GM13977 (cell line): ENCODE data around the gene FDX2.
A peak's percentile ranks its signal among the peaks of the same experiment; 100 is the strongest.
"Not testable (repeated sequence)": the region's sequence is repeated elsewhere in the genome, so short reads cannot be mapped to it uniquely, and the experiment has no call there.

Source experiments
- DNase-seq: peaks from one replicate; pipeline ENCODE4 v3.0.0; 2012; ENCODE audit warnings: low spot score
- in situ Hi-C: fragments of 300-500 bp; cut with MboI; formaldehyde crosslinking; loops from one replicate; pipeline ENCODE4 v1.12.0; 2022; ENCODE audit warnings: low sequenced_read_pairs, low pct_unique_long_range_greater_than_20kb, mixed read lengths, inconsistent platforms; ENCODE audit not compliant: unreplicated experiment
- TF ChIP-seq, protein P1 (sequence below): IDR thresholded peaks from 2 replicates; pipeline ENCODE4 v1.5.1; 2012; ENCODE audit warnings: mild to moderate bottlenecking, control low read depth; ENCODE audit not compliant: insufficient read depth; ENCODE audit errors: extremely low read depth, missing control alignments

Gene FDX2

GRCh38 chr19:10339977-10340376 lies 24.2 kb upstream of the FDX2 start:
- in situ Hi-C loops = no loop called here

GRCh38 chr19:10339380-10339960 lies 23.7 kb upstream of the FDX2 start, which contains the start of gene ICAM3:
TSS of gene ICAM3 (minus strand) at chr19:10339624. CDS start at chr19:10339614, 10 bp downstream.
- DNase-seq = peak; percentile 68
- TF ChIP-seq, protein P1, sequence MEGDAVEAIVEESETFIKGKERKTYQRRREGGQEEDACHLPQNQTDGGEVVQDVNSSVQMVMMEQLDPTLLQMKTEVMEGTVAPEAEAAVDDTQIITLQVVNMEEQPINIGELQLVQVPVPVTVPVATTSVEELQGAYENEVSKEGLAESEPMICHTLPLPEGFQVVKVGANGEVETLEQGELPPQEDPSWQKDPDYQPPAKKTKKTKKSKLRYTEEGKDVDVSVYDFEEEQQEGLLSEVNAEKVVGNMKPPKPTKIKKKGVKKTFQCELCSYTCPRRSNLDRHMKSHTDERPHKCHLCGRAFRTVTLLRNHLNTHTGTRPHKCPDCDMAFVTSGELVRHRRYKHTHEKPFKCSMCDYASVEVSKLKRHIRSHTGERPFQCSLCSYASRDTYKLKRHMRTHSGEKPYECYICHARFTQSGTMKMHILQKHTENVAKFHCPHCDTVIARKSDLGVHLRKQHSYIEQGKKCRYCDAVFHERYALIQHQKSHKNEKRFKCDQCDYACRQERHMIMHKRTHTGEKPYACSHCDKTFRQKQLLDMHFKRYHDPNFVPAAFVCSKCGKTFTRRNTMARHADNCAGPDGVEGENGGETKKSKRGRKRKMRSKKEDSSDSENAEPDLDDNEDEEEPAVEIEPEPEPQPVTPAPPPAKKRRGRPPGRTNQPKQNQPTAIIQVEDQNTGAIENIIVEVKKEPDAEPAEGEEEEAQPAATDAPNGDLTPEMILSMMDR = no peak
- in situ Hi-C loops = no loop called here

More at GRCh38 chr19:10339977-10340376, 24.2 kb upstream of the FDX2 start:
- no peak for DNase-seq
- TF ChIP-seq, protein P1 = no peak

GRCh38 chr19:10338940-10339339 lies 23.1 kb upstream of the FDX2 start:
- in situ Hi-C loops = no loop called here
- TF ChIP-seq, protein P1 = no peak
- no peak for DNase-seq

DNA sequence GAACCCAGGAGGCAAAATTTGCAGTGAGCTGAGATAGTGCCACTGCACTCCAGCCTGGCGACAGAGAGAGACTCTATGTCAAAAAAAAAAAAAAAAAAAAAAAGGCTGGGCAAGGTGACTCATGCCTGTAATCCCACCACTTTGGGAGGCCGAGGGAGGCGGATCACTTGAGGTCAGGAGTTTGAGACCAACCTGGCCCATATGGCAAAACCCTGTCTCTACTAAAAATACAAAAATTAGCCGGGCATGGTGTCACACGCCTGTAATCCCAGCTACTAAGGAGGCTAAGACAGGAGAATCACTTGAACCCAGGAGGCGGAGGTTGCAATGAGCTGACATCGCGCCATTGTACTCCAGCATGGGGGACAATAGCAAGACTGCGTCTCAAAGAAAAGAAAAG lies 20.9 kb upstream of the FDX2 start:
- in situ Hi-C loops, DNase-seq: not testable (repeated sequence)

GRCh38 chr19:10335352-10335985 lies 19.7 kb upstream of the FDX2 start:
- TF ChIP-seq, protein P1 = no peak
- in situ Hi-C loops = no loop called here
- no peak for DNase-seq

GRCh38 chr19:10334588-10335351 lies 19.0 kb upstream of the FDX2 start:
- in situ Hi-C loops = no loop called here
- TF ChIP-seq, protein P1 = no peak
- DNase-seq = no peak
